Thyroid gland (tissue), 4 donors: ENCODE data around the gene UNC13C. TPM values are rescaled to one million over a fixed set of nuclear protein-coding genes. Genes with fewer than 3 reads are reported as not detected.

ENCODE experiments used
- DNase-seq, 2 donors: peaks; one replicate each; pipeline ENCODE4 v3.0.0-alpha.2; 2019
- H3K27ac ChIP-seq, 3 donors: fragments of 200-600 bp; sonication (generic); 1 replicate in 2 of 3; 2 replicates in 1 of 3; pipeline ENCODE4 v1.5.1; 2016 to 2019; ENCODE audit warnings: mild to moderate bottlenecking in 1 of 3, moderate library complexity in 1 of 3
- H3K27me3 ChIP-seq: fragments of 200-600 bp; sonication (generic); one replicate; pipeline ENCODE4 v1.5.1; 2019
- H3K36me3 ChIP-seq, 2 donors: fragments of 200-600 bp; sonication (generic); one replicate each; pipeline ENCODE4 v1.5.1; 2016 to 2019
- H3K4me1 ChIP-seq, 2 donors: fragments of 200-600 bp; sonication (generic); one replicate each; pipeline ENCODE4 v1.5.1; 2017 to 2019
- H3K4me3 ChIP-seq, 3 donors: fragments of 200-600 bp; sonication (generic); replicated peaks in 1 of 3; 1 replicate in 2 of 3; 2 replicates in 1 of 3; pipeline ENCODE4 v1.5.1; 2016; ENCODE audit warnings: mild to moderate bottlenecking in 1 of 3
- H3K9me3 ChIP-seq: fragments of 200-600 bp; sonication (generic); one replicate; pipeline ENCODE4 v1.5.1; 2017
- POLR2A ChIP-seq, 2 donors: fragments of 450-650 bp; IDR thresholded peaks; one replicate each; pipeline ENCODE4 v1.6.1; 2017; ENCODE audit warnings: antibody characterized with exemption in 2 of 2, mild to moderate bottlenecking in 2 of 2, moderate library complexity in 1 of 2
- WGBS, 2 donors: methylation state at CpG; one replicate each; pipeline ENCODE4 v1.1.5; 2017; 5-methylcytosine and 5-hydroxymethylcytosine counted together
- intact Hi-C: fragments of 100-400 bp; cut with DNase I; formaldehyde crosslinking; loops from one replicate; pipeline ENCODE4 v1.15.1; 2023
- total RNA-seq, 4 donors: library from RNA; depleted of rRNA; stranded (reverse); fragments of >200 nt; gene quantifications; one replicate each; pipeline ENCODE4 v1.2.3, GENCODE V29; 2016
- TF ChIP-seq, protein P1 (sequence below), 6 experiments: fragments of 200-600 bp in 3 of 6; fragments of 450-650 bp in 3 of 6; sonication (generic) in 3 of 6; IDR thresholded peaks; one replicate each; pipeline ENCODE4 v1.5.1; 2016 to 2019; ENCODE audit warnings: antibody characterized with exemption in 6 of 6, mild to moderate bottlenecking in 2 of 6, inconsistent platforms in 1 of 6, moderate library complexity in 1 of 6

UNC13C gene
- total RNA-seq, 4 donors from 2014 or later: 1.1 to 10.6 (median 7.5) TPM

DNA sequence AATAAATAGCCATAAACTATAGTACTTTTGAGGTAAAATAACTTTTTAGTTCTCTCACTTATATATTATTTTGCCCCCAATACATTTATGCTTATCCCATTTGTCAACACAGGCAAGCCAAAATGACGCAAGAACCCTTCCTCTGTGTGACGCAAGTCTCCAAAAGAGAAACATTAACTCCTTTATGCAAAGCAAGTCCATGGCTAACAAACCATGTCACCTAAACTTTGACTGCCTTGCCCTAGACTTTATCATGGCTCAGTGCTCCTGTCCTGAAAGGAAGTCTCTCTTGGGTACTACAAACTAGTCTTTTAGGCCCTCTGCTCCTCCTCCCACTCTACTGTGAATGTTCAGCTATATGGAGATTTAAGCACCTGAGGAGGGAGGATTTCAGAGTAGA lies 230.5 kb downstream of the UNC13C start:
- intact Hi-C loops: no loop called here
- 93 to 95% methylated on average over 2 of the region's 2 CpGs for WGBS, 2 donors
- TF ChIP-seq POLR2A (IDR thresholded peaks at IDR 0.05): no peak
- TF ChIP-seq, protein P1, sequence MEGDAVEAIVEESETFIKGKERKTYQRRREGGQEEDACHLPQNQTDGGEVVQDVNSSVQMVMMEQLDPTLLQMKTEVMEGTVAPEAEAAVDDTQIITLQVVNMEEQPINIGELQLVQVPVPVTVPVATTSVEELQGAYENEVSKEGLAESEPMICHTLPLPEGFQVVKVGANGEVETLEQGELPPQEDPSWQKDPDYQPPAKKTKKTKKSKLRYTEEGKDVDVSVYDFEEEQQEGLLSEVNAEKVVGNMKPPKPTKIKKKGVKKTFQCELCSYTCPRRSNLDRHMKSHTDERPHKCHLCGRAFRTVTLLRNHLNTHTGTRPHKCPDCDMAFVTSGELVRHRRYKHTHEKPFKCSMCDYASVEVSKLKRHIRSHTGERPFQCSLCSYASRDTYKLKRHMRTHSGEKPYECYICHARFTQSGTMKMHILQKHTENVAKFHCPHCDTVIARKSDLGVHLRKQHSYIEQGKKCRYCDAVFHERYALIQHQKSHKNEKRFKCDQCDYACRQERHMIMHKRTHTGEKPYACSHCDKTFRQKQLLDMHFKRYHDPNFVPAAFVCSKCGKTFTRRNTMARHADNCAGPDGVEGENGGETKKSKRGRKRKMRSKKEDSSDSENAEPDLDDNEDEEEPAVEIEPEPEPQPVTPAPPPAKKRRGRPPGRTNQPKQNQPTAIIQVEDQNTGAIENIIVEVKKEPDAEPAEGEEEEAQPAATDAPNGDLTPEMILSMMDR (IDR thresholded peaks at IDR 0.05): no peak

DNA sequence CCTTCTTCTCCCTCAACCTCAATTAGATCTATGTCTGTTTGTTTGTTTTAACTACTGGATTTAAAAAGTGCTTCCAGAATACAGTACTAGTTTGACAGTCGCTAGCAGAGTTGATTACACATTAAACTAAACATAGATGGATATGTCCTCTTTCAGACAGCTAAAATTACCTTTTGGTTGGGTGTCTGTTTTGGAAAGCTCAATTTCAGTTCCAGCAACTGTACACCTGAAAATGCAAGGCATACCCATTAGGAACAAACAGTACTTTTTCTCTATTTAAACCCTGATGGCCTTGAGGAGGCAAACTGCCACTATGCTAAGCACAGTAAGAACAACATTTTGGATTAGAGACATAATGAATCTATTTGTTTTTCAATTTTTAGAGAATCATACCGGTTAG lies 234.4 kb downstream of the UNC13C start:
- intact Hi-C loops: no loop called here
- 87 to 88% methylated on average over 2 of the region's 2 CpGs for WGBS, 2 donors

More for the DNA sequence above, 230.5 kb downstream of the UNC13C start:
- Histone ChIP-seq H3K4me1 (no peaks in the 10 kb centered on the region), H3K9me3 (no peaks in the 10 kb centered on the region), H3K27ac (no peak overlapping the region), H3K27me3 (no peaks in the 10 kb centered on the region), H3K36me3 (no peaks in the 10 kb centered on the region), H3K4me3 (no peak overlapping the region)
- DNase-seq: no peak

DNA sequence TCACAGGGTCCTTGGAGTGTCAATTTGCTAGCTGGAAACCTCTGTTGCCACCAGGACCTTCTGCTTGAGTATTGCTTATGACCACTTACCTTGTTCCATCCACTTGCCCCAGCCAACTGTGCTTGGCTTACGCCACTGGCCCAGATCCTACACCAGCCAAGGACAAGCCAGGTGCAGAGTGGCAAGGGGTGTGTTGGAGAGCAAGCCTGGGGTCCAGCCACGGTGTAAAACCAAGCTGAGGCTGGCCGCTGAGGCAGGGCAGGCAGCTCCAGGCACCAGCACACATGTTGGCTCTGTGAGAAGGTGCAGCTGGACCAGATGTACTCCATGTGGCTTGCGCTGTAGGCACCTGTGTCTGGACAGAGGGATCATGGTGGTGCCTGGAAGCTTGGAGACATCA lies 248.2 kb downstream of the UNC13C start:
- H3K36me3 ChIP-seq: no peaks in the 10 kb centered on the region
- H3K27ac ChIP-seq: no peak overlapping the region
- WGBS, 2 donors: 89 to 94% methylated on average over 4 of the region's 4 CpGs
- intact Hi-C loops: no loop called here
- no peak for TF ChIP-seq POLR2A (IDR thresholded peaks at IDR 0.05)
- TF ChIP-seq, protein P1 (IDR thresholded peaks at IDR 0.05): no peak
- H3K9me3 ChIP-seq: no peaks in the 10 kb centered on the region
- no peak for DNase-seq
- H3K4me1 ChIP-seq: no peaks in the 10 kb centered on the region
- H3K4me3 ChIP-seq: no peak overlapping the region
- H3K27me3 ChIP-seq: no peaks in the 10 kb centered on the region

More for the DNA sequence above, 234.4 kb downstream of the UNC13C start:
- Histone ChIP-seq H3K36me3 (no peaks in the 10 kb centered on the region), H3K9me3 (no peaks in the 10 kb centered on the region), H3K4me1 (no peaks in the 10 kb centered on the region), H3K27me3 (no peaks in the 10 kb centered on the region), H3K27ac (no peak overlapping the region), H3K4me3 (no peak overlapping the region)
- TF ChIP-seq, protein P1 (IDR thresholded peaks at IDR 0.05): no peak
- no peak for TF ChIP-seq POLR2A (IDR thresholded peaks at IDR 0.05)
- DNase-seq: no peak

DNA sequence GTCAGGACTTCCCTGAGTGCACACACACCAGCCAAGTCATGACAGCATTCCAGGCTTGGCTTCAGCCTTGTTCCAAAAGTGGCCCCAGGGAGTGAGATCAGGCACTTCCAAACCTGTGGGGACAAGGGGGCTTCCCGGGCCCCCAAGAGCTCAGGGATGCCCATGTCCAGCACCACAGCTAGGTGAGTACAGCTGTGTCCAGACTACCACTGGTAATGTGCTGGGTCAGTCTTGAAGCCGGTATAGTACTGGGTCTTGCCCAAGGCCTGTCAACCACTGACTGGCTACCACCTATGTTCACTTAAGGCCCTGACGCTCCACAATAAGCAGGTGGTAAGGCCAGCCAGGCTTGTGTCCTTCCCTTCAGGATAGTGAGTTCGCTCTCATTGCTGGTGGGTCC lies 249.3 kb downstream of the UNC13C start:
- H3K36me3 ChIP-seq: no peaks in the 10 kb centered on the region
- no peak overlapping the region for H3K4me3 ChIP-seq
- no peaks in the 10 kb centered on the region for H3K4me1 ChIP-seq
- 85 to 86% methylated on average over 2 to 3 of the region's 4 CpGs for WGBS, 2 donors
- no peak overlapping the region for H3K27ac ChIP-seq
- no peaks in the 10 kb centered on the region for H3K9me3 ChIP-seq
- TF ChIP-seq POLR2A (IDR thresholded peaks at IDR 0.05): no peak
- TF ChIP-seq, protein P1 (IDR thresholded peaks at IDR 0.05): no peak
- no peaks in the 10 kb centered on the region for H3K27me3 ChIP-seq
- intact Hi-C loops: no loop called here
- DNase-seq: no peak

DNA sequence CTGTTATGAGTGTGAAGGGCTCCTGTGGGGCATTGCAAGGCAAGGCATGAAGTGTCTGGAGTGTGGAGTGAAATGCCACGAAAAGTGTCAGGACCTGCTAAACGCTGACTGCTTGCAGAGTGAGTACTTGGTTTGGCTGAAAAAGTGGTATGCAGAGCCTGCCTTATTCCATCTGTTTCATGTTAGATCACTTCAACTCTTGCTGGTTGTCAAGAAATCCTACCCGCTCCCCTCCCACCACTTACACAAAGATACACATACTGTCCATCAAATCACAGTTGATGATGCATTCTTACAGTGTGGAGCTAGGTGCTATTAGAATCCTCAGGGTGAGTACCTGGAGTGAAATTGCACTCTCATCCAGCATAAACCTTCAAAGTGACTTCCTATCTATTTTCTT lies 272.1 kb downstream of the UNC13C start:
- Histone ChIP-seq H3K4me3 (no peak overlapping the region), H3K27me3 (no peaks in the 10 kb centered on the region), H3K27ac (no peak overlapping the region), H3K9me3 (no peaks in the 10 kb centered on the region), H3K4me1 (no peaks in the 10 kb centered on the region), H3K36me3 (no peaks in the 10 kb centered on the region)
- 67 to 75% methylated on average over 3 of the region's 3 CpGs for WGBS, 2 donors
- DNase-seq: no peak
- intact Hi-C loops: no loop called here
- TF ChIP-seq POLR2A (IDR thresholded peaks at IDR 0.05): no peak
- TF ChIP-seq, protein P1 (IDR thresholded peaks at IDR 0.05): no peak
